Calu3 (cell line): ENCODE measurements around the gene FBXO44. TPM values are rescaled to one million over a fixed set of nuclear protein-coding genes. Genes with fewer than 3 reads are reported as not detected.
"Not testable (repeated sequence)": the region's sequence is repeated elsewhere in the genome, so short reads cannot be mapped to it uniquely, and the experiment has no call there.

ENCODE experiments used
- Bru-seq: library from RNA; stranded (reverse); fragments of 400-500 nt; gene quantifications from one replicate; lab custom pipeline; 2021; lab: Mats Ljungman, UMichigan
- BruChase-seq, 2 experiments: library from RNA; stranded (reverse); fragments of 400-500 nt; gene quantifications; one replicate each; lab custom pipeline; 2021; lab: Mats Ljungman, UMichigan
- BruUV-seq: library from RNA; stranded (reverse); fragments of 400-500 nt; replicated peaks from 2 replicates; lab custom pipeline; 2021; lab: Mats Ljungman, UMichigan
- CTCF ChIA-PET: fragments of 300-600 bp; sonication (Branson Sonifier 250); formaldehyde crosslinking; loops from one replicate; lab custom pipeline; 2022; ENCODE audit warnings: antibody characterized with exemption; lab: Charles Lee
- DNase-seq: peaks from one replicate; pipeline ENCODE4 v3.0.0; 2022
- H3K27ac Mint-ChIP-seq: one replicate; pipeline ENCODE4 v1.8.0; 2022; ENCODE audit warnings: mixed read lengths; ENCODE audit not compliant: unreplicated experiment
- H3K27me3 Mint-ChIP-seq: one replicate; pipeline ENCODE4 v1.8.0; 2022; ENCODE audit warnings: mixed read lengths; ENCODE audit not compliant: unreplicated experiment
- H3K36me3 Mint-ChIP-seq: one replicate; pipeline ENCODE4 v1.8.0; 2022; ENCODE audit warnings: mild to moderate bottlenecking, moderate library complexity, mixed read lengths; ENCODE audit not compliant: insufficient read depth, unreplicated experiment
- H3K4me1 Mint-ChIP-seq: one replicate; pipeline ENCODE4 v1.8.0; 2022; ENCODE audit warnings: mild to moderate bottlenecking, low read depth, mixed read lengths; ENCODE audit not compliant: unreplicated experiment
- H3K4me3 Mint-ChIP-seq: one replicate; pipeline ENCODE4 v1.8.0; 2022; ENCODE audit warnings: mild to moderate bottlenecking, low read depth, moderate library complexity, mixed read lengths; ENCODE audit not compliant: unreplicated experiment
- H3K9me3 Mint-ChIP-seq: one replicate; pipeline ENCODE4 v1.8.0; 2022; ENCODE audit warnings: low read depth, mixed read lengths; ENCODE audit not compliant: unreplicated experiment
- intact Hi-C: fragments of 100-400 bp; cut with micrococcal nuclease; formaldehyde crosslinking; loops from one replicate; pipeline ENCODE4 v1.10.0; 2022; ENCODE audit not compliant: unreplicated experiment
- long read RNA-seq: library from polyadenylated mRNA; stranded (forward); transcript quantifications from one replicate; pipeline ENCODE4 v2.0.0, GENCODE V29; 2022
- total RNA-seq: library from RNA; stranded (reverse); gene quantifications from 2 replicates; pipeline ENCODE4 v1.2.3, GENCODE V29; 2022
- TF ChIP-seq, protein P1 (sequence below): fragments of 200-600 bp; IDR thresholded peaks from one replicate; pipeline ENCODE4 v1.8.0; 2022; ENCODE audit warnings: antibody characterized with exemption; ENCODE audit not compliant: unreplicated experiment

Gene FBXO44
- total RNA-seq (9.8 and 10.1 TPM in 2 replicates), Bru-seq, nascent RNA (percentile 38 among the genes with signal in this experiment), BruChase-seq, experiment 1, labeled RNA remaining after a 6-hour chase (percentile 38 among the genes with signal in this experiment), BruChase-seq, experiment 2, labeled RNA remaining after a 2-hour chase (percentile 29 among the genes with signal in this experiment)
- long read RNA-seq, transcript FBXO44-204 (5 exons, 1,734 nt): major isoform, 5 of 13 reads
- long read RNA-seq, partial matches to known transcripts: 1 of 13 reads
- long read RNA-seq, other reads (novel, unspliced or antisense): 6 of 13 reads

DNA sequence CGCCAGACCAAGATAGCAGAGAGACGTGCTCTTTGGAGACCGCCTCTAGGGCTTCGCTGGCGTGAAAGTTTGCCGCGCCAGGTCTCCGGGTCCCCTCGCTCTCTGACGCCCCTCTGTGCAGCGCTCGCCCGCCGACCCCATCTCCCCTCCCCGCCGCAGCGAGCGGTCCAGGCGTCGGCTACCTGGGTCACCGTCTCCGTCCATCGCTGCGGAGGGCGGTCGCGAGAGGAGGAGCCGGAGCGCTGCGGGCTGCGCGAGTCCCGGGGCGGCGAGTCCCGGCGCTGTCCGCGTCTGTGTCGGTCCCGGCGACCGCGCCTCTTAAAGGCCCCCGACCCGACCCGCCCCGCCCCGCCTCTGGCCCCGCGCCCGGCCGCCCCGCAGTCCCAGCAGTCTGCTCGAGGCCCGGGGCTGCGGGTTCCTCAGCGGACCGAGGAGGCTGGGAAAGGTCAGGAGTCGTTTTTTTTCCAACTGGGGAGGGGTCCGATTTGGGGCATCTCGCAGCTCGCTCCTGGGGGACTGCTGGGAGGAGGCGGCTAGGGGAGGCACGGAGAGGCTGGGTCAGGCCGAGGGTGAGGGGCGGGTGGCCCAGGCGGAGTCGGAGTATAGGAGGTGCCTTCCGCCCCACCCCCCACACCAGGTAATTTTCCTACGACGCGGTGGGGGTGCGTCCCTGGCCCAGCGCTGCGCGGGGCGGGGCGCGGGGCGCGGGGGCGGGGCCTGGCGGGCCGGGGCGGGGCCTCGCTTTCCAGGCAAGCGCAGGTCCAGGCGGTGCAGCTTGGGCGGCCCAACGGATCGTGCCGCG, at the start of gene FBXO44, which contains the start of gene FBXO2:
TSS of gene FBXO44 (plus strand) at position 741 of the 802 bp plus-strand sequence. CDS start 959 bp downstream, outside the sequence.
TSS of gene FBXO2 (minus strand) at position 293 of the 802 bp plus-strand sequence. CDS start at position 204, 89 bp downstream.
- Mint-ChIP-seq H3K4me1 (peaks cover 9% of the 10 kb centered on the region), H3K27ac (no peak within 1 kb of the TSS)
- intact Hi-C loops: loop anchor here (5.0 kb wide), 1 partner anchor 63 kb away; no protein-coding TSS in a partner anchor

GRCh38 chr1:11606775-11607174, 47.9 kb upstream of the FBXO44 start:
- no peaks in the 10 kb centered on the region for H3K9me3 Mint-ChIP-seq
- no peaks in the 10 kb centered on the region for H3K4me1 Mint-ChIP-seq
- no TSS peak for BruUV-seq
- TF ChIP-seq, protein P1, sequence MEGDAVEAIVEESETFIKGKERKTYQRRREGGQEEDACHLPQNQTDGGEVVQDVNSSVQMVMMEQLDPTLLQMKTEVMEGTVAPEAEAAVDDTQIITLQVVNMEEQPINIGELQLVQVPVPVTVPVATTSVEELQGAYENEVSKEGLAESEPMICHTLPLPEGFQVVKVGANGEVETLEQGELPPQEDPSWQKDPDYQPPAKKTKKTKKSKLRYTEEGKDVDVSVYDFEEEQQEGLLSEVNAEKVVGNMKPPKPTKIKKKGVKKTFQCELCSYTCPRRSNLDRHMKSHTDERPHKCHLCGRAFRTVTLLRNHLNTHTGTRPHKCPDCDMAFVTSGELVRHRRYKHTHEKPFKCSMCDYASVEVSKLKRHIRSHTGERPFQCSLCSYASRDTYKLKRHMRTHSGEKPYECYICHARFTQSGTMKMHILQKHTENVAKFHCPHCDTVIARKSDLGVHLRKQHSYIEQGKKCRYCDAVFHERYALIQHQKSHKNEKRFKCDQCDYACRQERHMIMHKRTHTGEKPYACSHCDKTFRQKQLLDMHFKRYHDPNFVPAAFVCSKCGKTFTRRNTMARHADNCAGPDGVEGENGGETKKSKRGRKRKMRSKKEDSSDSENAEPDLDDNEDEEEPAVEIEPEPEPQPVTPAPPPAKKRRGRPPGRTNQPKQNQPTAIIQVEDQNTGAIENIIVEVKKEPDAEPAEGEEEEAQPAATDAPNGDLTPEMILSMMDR: no peak
- CTCF ChIA-PET: no interaction called here
- H3K36me3 Mint-ChIP-seq: no peaks in the 10 kb centered on the region
- no peak for DNase-seq
- H3K4me3 Mint-ChIP-seq: no peak overlapping the region
- intact Hi-C loops: no loop called here
- H3K27ac Mint-ChIP-seq: no peak overlapping the region
- H3K27me3 Mint-ChIP-seq: peaks cover 81% of the 10 kb centered on the region

More for the DNA sequence above, at the start of gene FBXO44, which contains the start of gene FBXO2:
- Mint-ChIP-seq H3K36me3 (peaks cover 14% of the 10 kb centered on the region), H3K27me3 (peaks cover 26% of the 10 kb centered on the region), H3K4me3 (peak within 1 kb of the TSS; percentile 58), H3K9me3 (no peaks in the 10 kb centered on the region)
- TF ChIP-seq, protein P1: no peak
- no TSS peak for BruUV-seq
- CTCF ChIA-PET: no interaction called here
- DNase-seq: peak; percentile 56

DNA sequence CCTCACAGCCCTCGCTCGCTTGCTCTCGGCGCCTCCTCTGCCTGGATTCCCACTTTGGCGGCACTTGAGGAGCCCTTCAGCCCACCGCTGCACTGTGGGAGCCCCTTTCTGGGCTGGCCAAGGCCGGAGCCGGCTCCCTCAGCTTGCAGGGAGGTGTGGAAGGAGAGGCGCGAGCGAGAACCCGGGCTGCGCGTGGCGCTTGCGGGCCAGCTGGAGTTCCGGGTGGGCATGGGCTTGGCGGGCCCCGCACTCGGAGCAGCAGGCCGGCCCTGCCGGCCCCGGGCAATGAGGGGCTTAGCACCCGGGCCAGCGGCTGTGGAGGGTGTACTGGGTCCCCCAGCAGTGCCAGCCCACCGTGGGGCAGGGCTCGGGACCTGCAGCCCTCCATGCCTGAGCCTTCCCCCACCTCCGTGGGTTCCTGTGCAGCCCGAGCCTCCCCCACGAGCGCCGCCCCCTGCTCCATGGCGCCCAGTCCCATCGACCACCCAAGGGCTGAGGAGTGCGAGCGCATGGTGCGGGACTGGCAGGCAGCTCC, 46.0 kb upstream of the FBXO44 start:
- H3K4me3 Mint-ChIP-seq, CTCF ChIA-PET, DNase-seq, H3K4me1 Mint-ChIP-seq, H3K27ac Mint-ChIP-seq, BruUV-seq, H3K9me3 Mint-ChIP-seq, intact Hi-C loops, H3K36me3 Mint-ChIP-seq: not testable (repeated sequence)
- peaks cover 82% of the 10 kb centered on the region for H3K27me3 Mint-ChIP-seq

DNA sequence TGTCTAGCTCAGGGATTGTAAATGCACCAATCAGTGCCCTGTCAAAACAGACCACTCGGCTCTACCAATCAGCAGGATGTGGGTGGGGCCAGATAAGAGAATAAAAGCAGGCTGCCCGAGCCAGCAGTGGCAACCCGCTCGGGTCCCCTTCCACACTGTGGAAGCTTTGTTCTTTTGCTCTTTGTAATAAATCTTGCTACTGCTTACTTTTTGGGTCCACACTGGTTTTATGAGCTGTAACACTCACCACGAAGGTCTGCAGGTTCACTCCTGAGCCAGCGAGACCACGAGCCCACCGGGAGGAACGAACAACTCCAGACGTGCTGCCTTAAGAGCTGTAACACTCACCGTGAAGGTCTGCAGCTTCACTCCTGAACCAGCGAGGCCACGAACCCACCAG, 45.3 kb upstream of the FBXO44 start:
- H3K27ac Mint-ChIP-seq, CTCF ChIA-PET: not testable (repeated sequence)

GRCh38 chr1:11610629-11611180, 44.0 kb upstream of the FBXO44 start:
- no TSS peak for BruUV-seq
- Mint-ChIP-seq H3K27me3 (peaks cover 82% of the 10 kb centered on the region), H3K4me3 (no peak overlapping the region), H3K9me3 (peaks cover 3% of the 10 kb centered on the region), H3K27ac (no peak overlapping the region), H3K36me3 (no peaks in the 10 kb centered on the region), H3K4me1 (no peaks in the 10 kb centered on the region)
- CTCF ChIA-PET: no interaction called here
- intact Hi-C loops: no loop called here
- TF ChIP-seq, protein P1: no peak
- no peak for DNase-seq

More for the DNA sequence above, 45.3 kb upstream of the FBXO44 start:
- H3K4me1 Mint-ChIP-seq, BruUV-seq, H3K4me3 Mint-ChIP-seq, intact Hi-C loops, DNase-seq, H3K36me3 Mint-ChIP-seq, H3K9me3 Mint-ChIP-seq: not testable (repeated sequence)
- peaks cover 82% of the 10 kb centered on the region for H3K27me3 Mint-ChIP-seq
